ENCODE results near the gene MANBA.

MANBA gene

GRCh38 chr4:102642631-102643298 is 118.0 kb downstream of the MANBA start:
- TF ChIP-seq CTCF (IDR thresholded peaks at IDR 0.05; ENCODE audit: low read depth, low read length), result no peak
- no peak for TF ChIP-seq EZH2phosphoT487 (IDR thresholded peaks at IDR 0.05; ENCODE audit: low read depth)
- Histone ChIP-seq H2AFZ (ENCODE audit: low read depth, low read length) (no peak overlapping the region), H3K27me3 (ENCODE audit: low read depth, low read length) (no peaks in the 10 kb centered on the region), H3K4me1 (ENCODE audit: low read length) (no peaks in the 10 kb centered on the region), H3K9me3 (ENCODE audit: insufficient read depth, low read length) (no peaks in the 10 kb centered on the region), H3K9ac (ENCODE audit: low read length) (no peak overlapping the region), H4K20me1 (ENCODE audit: insufficient read depth, low read length) (0 out of 2 replicates have a peak, but pooled peaks cover 4% of the 10 kb centered on the region), H3K79me2 (ENCODE audit: low read length) (no peaks in the 10 kb centered on the region), H3K36me3 (replicated peaks; ENCODE audit: low read depth, low read length) (peaks cover 23% of the 10 kb centered on the region), H3K4me2 (ENCODE audit: low read length) (no peak overlapping the region), H3K27ac (ENCODE audit: low read length) (no peak overlapping the region), H3K4me3 (ENCODE audit: low read length) (no peak overlapping the region)

GRCh38 chr4:102641793-102642192 is 119.0 kb downstream of the MANBA start:
- Histone ChIP-seq H3K79me2 (ENCODE audit: low read length) (no peaks in the 10 kb centered on the region), H4K20me1 (ENCODE audit: insufficient read depth, low read length) (0 out of 2 replicates have a peak, but pooled peaks cover 4% of the 10 kb centered on the region), H3K4me1 (ENCODE audit: low read length) (no peaks in the 10 kb centered on the region), H3K36me3 (replicated peaks; ENCODE audit: low read depth, low read length) (peaks cover 30% of the 10 kb centered on the region), H3K4me3 (ENCODE audit: low read length) (no peak overlapping the region), H3K27me3 (ENCODE audit: low read depth, low read length) (no peaks in the 10 kb centered on the region), H3K9ac (ENCODE audit: low read length) (no peak overlapping the region), H3K9me3 (ENCODE audit: insufficient read depth, low read length) (no peaks in the 10 kb centered on the region), H2AFZ (ENCODE audit: low read depth, low read length) (no peak overlapping the region), H3K27ac (ENCODE audit: low read length) (no peak overlapping the region), H3K4me2 (ENCODE audit: low read length) (no peak overlapping the region)
- TF ChIP-seq CTCF (IDR thresholded peaks at IDR 0.05; ENCODE audit: low read depth, low read length) (no peak), EZH2phosphoT487 (IDR thresholded peaks at IDR 0.05; ENCODE audit: low read depth) (no peak)

GRCh38 chr4:102640669-102641068 is 120.1 kb downstream of the MANBA start:
- Histone ChIP-seq H3K4me2 (ENCODE audit: low read length) (no peak overlapping the region), H3K27ac (ENCODE audit: low read length) (no peak overlapping the region), H4K20me1 (ENCODE audit: insufficient read depth, low read length) (no peaks in the 10 kb centered on the region), H3K36me3 (replicated peaks; ENCODE audit: low read depth, low read length) (peaks cover 28% of the 10 kb centered on the region), H3K9ac (ENCODE audit: low read length) (no peak overlapping the region), H3K4me3 (ENCODE audit: low read length) (no peak overlapping the region), H3K4me1 (ENCODE audit: low read length) (no peaks in the 10 kb centered on the region), H3K79me2 (ENCODE audit: low read length) (no peaks in the 10 kb centered on the region), H3K27me3 (ENCODE audit: low read depth, low read length) (no peaks in the 10 kb centered on the region), H3K9me3 (ENCODE audit: insufficient read depth, low read length) (no peaks in the 10 kb centered on the region), H2AFZ (ENCODE audit: low read depth, low read length) (no peak overlapping the region)
- TF ChIP-seq CTCF (IDR thresholded peaks at IDR 0.05; ENCODE audit: low read depth, low read length), result no peak
- TF ChIP-seq EZH2phosphoT487 (IDR thresholded peaks at IDR 0.05; ENCODE audit: low read depth), result no peak

- Histone ChIP-seq H2AFZ (ENCODE audit: low read depth, low read length) (no peak overlapping the region), H3K4me3 (ENCODE audit: low read length) (no peak overlapping the region), H3K79me2 (ENCODE audit: low read length) (no peaks in the 10 kb centered on the region), H3K9me3 (ENCODE audit: insufficient read depth, low read length) (no peaks in the 10 kb centered on the region), H3K4me2 (ENCODE audit: low read length) (no peak overlapping the region), H3K9ac (ENCODE audit: low read length) (no peak overlapping the region), H3K36me3 (replicated peaks; ENCODE audit: low read depth, low read length) (peaks cover 30% of the 10 kb centered on the region), H3K27ac (ENCODE audit: low read length) (no peak overlapping the region), H4K20me1 (ENCODE audit: insufficient read depth, low read length) (no peaks in the 10 kb centered on the region), H3K27me3 (ENCODE audit: low read depth, low read length) (no peaks in the 10 kb centered on the region), H3K4me1 (ENCODE audit: low read length) (no peaks in the 10 kb centered on the region)
- no peak for TF ChIP-seq CTCF (IDR thresholded peaks at IDR 0.05; ENCODE audit: low read depth, low read length)
- TF ChIP-seq EZH2phosphoT487 (IDR thresholded peaks at IDR 0.05; ENCODE audit: low read depth), result no peak
Observed at GRCh38 chr4:102639598-102639997, 121.2 kb downstream of the MANBA start.

Measured in OCI-LY3 (cell line).